GM19035 (cell line): ENCODE measurements around the gene KRTAP8-1.

ENCODE experiments used
- ATAC-seq: cut with Tn5 transposase; IDR thresholded peaks from one replicate; pipeline ENCODE4 v1.9.1; 2021; ENCODE audit not compliant: unreplicated experiment

The KRTAP8-1 gene

GRCh38 chr21:30813174-30813573 lies at the start of gene KRTAP8-1:
Gene KRTAP8-1 (minus strand): TSS chr21:30813274. CDS start chr21:30813220, 54 bp downstream.
- ATAC-seq, result no peak

GRCh38 chr21:30847627-30848500 lies 34.8 kb upstream of the KRTAP8-1 start:
- ATAC-seq, result no peak

- no peak for ATAC-seq
Observed at GRCh38 chr21:30842990-30843389, 29.9 kb upstream of the KRTAP8-1 start.

- ATAC-seq, result no peak
Observed at GRCh38 chr21:30839304-30839703, 26.2 kb upstream of the KRTAP8-1 start.

- ATAC-seq, result no peak
Observed at GRCh38 chr21:30838536-30838935, 25.5 kb upstream of the KRTAP8-1 start.

GRCh38 chr21:30831194-30831765 lies 18.2 kb upstream of the KRTAP8-1 start:
- ATAC-seq, result no peak

- no peak for ATAC-seq
Observed at GRCh38 chr21:30829659-30830058, 16.6 kb upstream of the KRTAP8-1 start, which contains the start of gene KRTAP7-1. Gene KRTAP7-1 (minus strand): TSS chr21:30829759. CDS start chr21:30829698, 61 bp downstream.

- no peak for ATAC-seq
Observed at GRCh38 chr21:30818837-30819610, 6.0 kb upstream of the KRTAP8-1 start.

- no peak for ATAC-seq
Observed at GRCh38 chr21:30800605-30801004, 12.5 kb downstream of the KRTAP8-1 start.

- ATAC-seq, result no peak
Observed at GRCh38 chr21:30793581-30794314, 19.3 kb downstream of the KRTAP8-1 start.

- no peak for ATAC-seq
Observed at GRCh38 chr21:30779249-30779648, 33.8 kb downstream of the KRTAP8-1 start.

- ATAC-seq, result no peak
Observed at GRCh38 chr21:30769724-30770431, 43.2 kb downstream of the KRTAP8-1 start.
